SK-N-SH treated with all-trans-retinoic acid at 6 μM for 48 hours (cell line): ENCODE measurements around the gene CHCT1.

Experiments used
- CSDC2 ChIP-seq: fragments of 250-450 bp; sonication (Bioruptor Pico); IDR thresholded peaks from 2 replicates; pipeline ENCODE4 v1.5.0; 2020; ENCODE audit warnings: mild to moderate bottlenecking, moderate library complexity
- ESRRG ChIP-seq: fragments of 250-450 bp; sonication (Bioruptor Pico); IDR thresholded peaks from 2 replicates; pipeline ENCODE4 v1.6.1; 2021; ENCODE audit warnings: mild to moderate bottlenecking
- RARB ChIP-seq: fragments of 250-450 bp; sonication (Bioruptor Pico); IDR thresholded peaks from 2 replicates; pipeline ENCODE4 v1.8.0; 2021; ENCODE audit warnings: mild to moderate bottlenecking, moderate library complexity
- ZFP30 ChIP-seq: fragments of 450-650 bp; formaldehyde crosslinking; IDR thresholded peaks from 2 replicates; pipeline ENCODE4 v1.5.0; 2022; ENCODE audit warnings: mild to moderate bottlenecking, moderate library complexity

GRCh38 chr17:60403962-60404361, 18.3 kb upstream of the CHCT1 start:
- TF ChIP-seq RARB (CRISPR knock-in tag) (no peak), CSDC2 (no peak), ZFP30 (CRISPR knock-in tag) (no peak), ESRRG (CRISPR knock-in tag) (no peak)
